GM06990 (cell line): ENCODE data around the gene SEMA7A.

Experiments
- DNase-seq: peaks from one replicate; pipeline ENCODE4 v3.0.0-alpha.2; 2011; ENCODE audit not compliant: insufficient read length; ENCODE audit errors: extremely low read depth
- H3K27me3 ChIP-seq: replicated peaks from 2 replicates; pipeline ENCODE4 v1.6.0; 2011; ENCODE audit warnings: low read length; ENCODE audit not compliant: control insufficient read depth, insufficient read depth
- H3K36me3 ChIP-seq: 2 replicates; pipeline ENCODE4 v1.5.1; 2011; ENCODE audit warnings: low read length; ENCODE audit not compliant: control insufficient read depth, insufficient read depth
- H3K4me3 ChIP-seq: replicated peaks from 2 replicates; pipeline ENCODE4 v1.5.1; 2011; ENCODE audit warnings: low read depth, mild to moderate bottlenecking, control low read depth, low read length
- TF ChIP-seq, protein P1 (sequence below): IDR thresholded peaks from 2 replicates; pipeline ENCODE4 v1.5.1; 2011; ENCODE audit warnings: low read length, control low read depth, mild to moderate bottlenecking, inconsistent platforms; ENCODE audit not compliant: insufficient read depth, poor library complexity, severe bottlenecking

Gene SEMA7A

DNA sequence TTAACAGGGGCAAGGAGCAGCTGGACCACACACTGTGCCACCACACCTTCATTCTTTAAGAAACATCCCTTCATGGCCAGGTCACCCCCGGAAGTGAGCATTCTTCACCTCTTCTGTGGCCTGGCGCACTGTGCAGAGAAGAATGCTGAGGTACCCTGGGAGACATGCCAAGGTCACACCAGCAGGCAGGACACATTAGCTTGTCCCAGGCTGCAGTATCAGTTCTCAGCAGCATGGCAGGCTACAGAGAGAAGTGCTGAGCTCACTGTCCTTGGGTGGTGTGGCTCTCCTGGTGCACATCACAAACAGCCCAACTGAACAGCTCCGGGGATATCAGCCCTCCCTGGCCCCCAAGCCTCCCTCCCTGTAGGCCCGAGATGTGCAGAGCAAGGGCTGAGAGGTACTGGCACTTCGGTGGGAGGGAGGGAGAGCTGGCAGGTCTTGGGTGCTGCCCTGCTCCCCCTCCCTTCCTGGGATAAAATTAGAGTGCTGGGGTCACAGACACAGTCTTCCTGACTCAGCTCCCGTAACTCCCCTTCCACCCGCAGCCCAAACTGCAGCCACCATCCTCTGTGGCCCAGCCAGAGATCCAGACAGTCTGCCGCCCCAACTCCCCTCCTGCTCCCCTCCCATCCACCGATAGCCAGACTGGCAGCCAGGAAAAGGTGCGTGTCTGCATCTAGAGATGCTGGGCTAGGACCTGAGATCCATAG, 13.4 kb downstream of the SEMA7A start:
- Histone ChIP-seq H3K36me3 (peaks cover 70% of the 10 kb centered on the region), H3K27me3 (no peaks in the 10 kb centered on the region), H3K4me3 (peak overlapping the region; percentile 26)
- TF ChIP-seq, protein P1, sequence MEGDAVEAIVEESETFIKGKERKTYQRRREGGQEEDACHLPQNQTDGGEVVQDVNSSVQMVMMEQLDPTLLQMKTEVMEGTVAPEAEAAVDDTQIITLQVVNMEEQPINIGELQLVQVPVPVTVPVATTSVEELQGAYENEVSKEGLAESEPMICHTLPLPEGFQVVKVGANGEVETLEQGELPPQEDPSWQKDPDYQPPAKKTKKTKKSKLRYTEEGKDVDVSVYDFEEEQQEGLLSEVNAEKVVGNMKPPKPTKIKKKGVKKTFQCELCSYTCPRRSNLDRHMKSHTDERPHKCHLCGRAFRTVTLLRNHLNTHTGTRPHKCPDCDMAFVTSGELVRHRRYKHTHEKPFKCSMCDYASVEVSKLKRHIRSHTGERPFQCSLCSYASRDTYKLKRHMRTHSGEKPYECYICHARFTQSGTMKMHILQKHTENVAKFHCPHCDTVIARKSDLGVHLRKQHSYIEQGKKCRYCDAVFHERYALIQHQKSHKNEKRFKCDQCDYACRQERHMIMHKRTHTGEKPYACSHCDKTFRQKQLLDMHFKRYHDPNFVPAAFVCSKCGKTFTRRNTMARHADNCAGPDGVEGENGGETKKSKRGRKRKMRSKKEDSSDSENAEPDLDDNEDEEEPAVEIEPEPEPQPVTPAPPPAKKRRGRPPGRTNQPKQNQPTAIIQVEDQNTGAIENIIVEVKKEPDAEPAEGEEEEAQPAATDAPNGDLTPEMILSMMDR: no peak
- no peak for DNase-seq

DNA sequence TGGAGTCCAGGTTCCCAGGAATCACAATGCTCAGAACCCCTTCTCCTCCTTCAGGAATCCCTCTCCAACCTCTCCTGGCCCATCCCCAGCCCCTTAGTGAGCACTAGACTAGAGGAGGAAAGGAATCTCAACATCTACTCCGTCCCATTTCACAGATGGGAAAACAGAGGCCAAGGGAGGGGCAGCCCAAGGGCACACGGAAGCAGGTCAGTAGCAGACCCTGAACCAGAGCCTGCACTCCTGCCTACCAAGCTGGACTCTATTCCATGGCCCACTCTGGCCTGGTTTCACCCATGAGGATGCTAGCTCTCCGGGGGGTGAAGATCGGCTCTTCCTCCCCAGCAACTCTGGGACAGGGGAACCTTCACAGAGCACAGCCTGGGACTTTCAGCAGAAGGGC, 14.3 kb downstream of the SEMA7A start:
- peaks cover 74% of the 10 kb centered on the region for H3K36me3 ChIP-seq
- DNase-seq: no peak

DNA sequence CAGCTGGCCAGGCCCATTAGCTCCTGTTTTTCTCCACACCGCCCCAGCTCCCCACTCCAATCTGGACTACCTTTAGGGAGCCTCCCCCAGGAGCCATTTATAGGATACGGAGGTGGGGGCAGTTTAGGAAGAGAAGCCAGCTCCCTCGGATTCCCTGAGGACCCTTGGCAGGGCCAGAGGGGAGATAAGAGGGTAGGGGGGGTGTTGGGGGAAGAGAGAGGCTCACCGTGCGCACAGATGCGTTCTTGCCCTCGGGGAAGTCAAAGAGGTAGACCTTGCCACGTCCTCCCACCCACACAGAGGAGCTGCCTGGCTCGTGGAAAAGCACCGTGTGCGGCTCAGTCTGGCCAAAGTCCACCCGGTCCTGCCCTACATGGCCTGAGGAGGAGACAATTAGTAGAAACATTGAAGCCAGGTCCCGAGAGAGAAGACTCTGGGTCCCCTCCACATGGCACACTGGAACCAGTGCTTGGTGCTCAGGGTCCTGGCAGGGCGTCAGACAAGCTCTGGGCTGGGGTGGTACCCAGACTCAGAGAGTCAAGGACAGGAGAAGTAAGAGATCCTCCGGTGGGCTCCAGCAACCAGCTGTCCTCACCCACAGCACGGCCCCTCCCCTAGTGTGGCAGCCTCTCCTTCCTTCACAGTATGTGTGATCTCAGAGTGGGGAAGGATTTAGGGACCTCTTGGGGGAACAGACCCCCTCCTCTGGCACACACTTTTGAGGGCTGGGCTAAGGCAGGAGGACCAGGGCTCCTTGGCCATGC, 15.0 kb downstream of the SEMA7A start:
- H3K4me3 ChIP-seq: no peak overlapping the region
- H3K27me3 ChIP-seq: no peaks in the 10 kb centered on the region
- no peak for DNase-seq
- peaks cover 75% of the 10 kb centered on the region for H3K36me3 ChIP-seq
- TF ChIP-seq, protein P1: no peak

More for the DNA sequence above, 14.3 kb downstream of the SEMA7A start:
- TF ChIP-seq, protein P1: no peak
- Histone ChIP-seq H3K27me3 (no peaks in the 10 kb centered on the region), H3K4me3 (no peak overlapping the region)

DNA sequence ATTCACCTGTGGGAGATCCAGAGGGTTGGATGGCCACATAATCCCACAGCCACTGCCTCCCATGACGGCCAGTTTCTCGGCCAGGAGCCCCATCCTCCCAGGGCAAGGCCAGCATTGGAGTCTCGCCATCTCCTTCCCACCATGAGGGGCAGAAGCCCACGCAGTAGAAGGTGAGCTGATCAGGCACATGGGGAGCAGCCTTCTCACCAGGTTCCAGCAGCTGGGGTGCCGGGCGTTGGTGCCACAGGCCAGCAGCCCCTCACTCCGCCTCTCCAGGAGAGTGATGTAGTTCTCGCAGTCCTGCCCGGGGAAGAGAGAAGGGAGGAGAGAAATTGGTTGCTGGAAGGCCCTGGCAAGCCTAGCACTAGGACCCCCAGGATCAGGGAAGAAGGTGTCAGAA, 16.1 kb downstream of the SEMA7A start:
- peaks cover 83% of the 10 kb centered on the region for H3K36me3 ChIP-seq
- DNase-seq: no peak
- TF ChIP-seq, protein P1: no peak
- H3K27me3 ChIP-seq: no peaks in the 10 kb centered on the region
- H3K4me3 ChIP-seq: no peak overlapping the region

DNA sequence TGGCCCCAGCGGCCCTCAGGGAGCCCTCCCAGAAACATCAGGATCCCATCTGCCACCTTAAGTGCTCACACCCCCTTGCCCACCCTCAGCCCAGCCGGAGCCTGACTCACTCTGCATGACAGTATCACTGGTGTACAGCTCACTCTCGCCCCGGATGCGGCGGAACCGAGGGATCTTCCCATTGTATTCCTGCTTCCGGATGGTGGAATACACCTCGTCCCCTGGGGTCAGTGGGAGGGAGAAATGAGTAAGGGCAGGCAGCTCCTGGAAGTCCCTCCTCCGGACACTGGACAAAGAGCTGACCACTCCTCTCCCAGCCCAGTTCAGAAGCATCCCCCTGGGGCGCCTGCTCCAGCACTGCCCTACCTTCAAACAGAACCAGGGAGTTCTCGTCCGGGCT, 16.5 kb downstream of the SEMA7A start:
- TF ChIP-seq, protein P1: no peak
- no peaks in the 10 kb centered on the region for H3K27me3 ChIP-seq
- no peak overlapping the region for H3K4me3 ChIP-seq
- no peak for DNase-seq
- H3K36me3 ChIP-seq: peaks cover 81% of the 10 kb centered on the region
